OCI-M2 (cell line): ENCODE measurements around the gene TNNT2.

Experiments used
- DNase-seq: peaks from one replicate; lab custom pipeline; 2025; ENCODE audit not compliant: unreplicated experiment; lab: John Stamatoyannopoulos, UW

TNNT2 gene

DNA sequence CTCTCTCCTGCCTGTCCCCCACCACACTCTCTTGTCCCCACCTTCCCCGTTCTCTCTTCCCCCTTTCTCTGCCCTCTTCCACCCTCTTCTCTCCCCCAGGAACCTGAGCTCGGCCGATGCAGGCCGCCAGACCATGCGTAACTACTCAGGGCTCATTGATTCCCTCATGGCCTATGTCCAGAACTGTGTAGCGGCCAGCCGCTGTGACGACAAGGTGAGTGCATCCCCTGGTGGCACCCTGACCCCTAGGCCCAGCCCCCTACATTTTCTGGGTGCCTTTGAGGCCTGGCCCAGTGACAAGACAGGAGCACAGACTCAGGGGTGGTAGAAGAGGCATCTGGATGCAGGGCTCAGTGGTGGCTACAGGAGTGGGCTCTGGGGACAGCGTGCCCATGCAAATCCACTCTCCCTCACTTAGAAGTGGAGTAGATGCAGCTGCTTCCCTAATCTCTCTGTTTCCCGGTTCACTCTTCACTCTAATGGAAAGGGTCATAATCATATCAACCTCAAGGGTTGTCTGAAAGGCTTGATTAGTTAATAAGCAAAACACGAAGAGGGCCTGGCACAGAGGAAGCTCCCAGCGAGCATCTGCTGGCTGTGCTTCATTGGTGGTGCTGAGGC, 57.2 kb downstream of the TNNT2 start:
- no peak for DNase-seq

DNA sequence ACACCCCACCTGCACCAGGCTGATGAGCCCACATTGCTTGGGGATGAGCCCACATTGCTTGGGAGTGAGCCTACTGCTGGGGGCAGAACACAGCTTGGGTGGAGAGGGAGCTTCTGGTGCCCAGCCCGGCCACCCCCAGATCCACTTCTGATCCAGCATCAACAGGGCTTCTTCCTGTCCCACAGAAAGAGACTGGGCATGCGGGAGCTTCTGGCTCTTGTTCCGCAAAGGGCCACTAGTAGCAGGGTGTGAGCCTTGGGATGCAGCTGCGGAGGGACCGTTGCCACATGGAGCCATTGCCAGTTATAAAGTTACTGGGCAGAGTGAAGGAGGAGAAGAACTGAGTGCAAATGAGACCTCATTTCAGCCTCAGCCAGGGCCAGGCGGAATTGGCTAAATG, 57.8 kb downstream of the TNNT2 start:
- DNase-seq = no peak

GRCh38 chr1:201318504-201319340, 58.8 kb downstream of the TNNT2 start:
- DNase-seq = no peak

DNA sequence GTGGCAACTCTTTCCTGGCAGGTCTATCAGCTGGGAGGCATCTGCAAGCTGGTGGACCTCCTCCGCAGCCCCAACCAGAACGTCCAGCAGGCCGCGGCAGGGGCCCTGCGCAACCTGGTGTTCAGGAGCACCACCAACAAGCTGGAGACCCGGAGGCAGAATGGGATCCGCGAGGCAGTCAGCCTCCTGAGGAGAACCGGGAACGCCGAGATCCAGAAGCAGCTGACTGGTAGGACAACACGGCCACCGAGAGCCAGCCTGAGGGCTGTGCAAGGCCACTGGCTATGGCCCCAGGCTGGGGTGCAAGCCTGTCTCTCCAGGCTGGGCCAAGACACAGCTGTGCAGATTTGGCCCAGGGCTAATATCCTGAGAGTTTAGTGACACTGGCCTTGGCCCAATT, 59.9 kb downstream of the TNNT2 start:
- no peak for DNase-seq

DNA sequence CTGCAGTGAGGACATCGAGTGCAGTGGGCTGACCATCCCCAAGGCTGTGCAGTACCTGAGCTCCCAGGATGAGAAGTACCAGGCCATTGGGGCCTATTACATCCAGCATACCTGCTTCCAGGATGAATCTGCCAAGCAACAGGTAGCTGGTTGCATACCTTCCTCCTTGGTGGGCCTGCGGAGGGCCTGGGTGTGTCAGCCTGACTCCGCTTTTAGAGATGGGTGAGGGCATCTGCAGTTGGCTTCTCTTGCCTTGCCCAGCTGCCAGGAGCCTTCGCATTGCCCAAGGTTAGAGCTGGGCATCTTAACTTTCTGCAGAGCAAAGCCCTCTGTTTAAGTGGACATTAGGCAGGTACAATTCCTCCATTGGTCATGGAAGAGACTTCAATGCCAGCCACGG, 60.9 kb downstream of the TNNT2 start:
- DNase-seq = no peak

- DNase-seq = no peak
These were observed 64.4 kb downstream of the TNNT2 start for GRCh38 chr1:201313086-201313485.

GRCh38 chr1:201312298-201312697, 65.2 kb downstream of the TNNT2 start:
- no peak for DNase-seq

- no peak for DNase-seq
These were observed 66.0 kb downstream of the TNNT2 start for GRCh38 chr1:201311356-201312011.

DNA sequence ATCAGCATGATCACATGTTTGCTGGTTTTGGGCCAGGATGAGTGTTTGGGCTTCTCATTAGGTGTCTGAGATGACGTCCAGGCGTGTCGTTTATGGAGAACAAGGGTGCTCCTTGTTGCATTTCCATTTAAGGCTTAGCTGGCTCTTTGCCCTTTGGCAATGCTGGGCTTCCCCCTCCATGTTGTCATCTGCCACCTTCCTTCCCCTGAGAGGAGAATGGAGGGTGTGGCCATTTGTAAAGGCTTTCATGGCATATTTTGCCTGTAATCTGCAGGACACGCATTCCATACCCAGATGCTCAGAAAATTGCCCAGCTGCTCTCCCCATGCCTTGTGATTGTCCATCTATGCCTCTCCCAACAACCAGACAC, 66.5 kb downstream of the TNNT2 start:
- no peak for DNase-seq

DNA sequence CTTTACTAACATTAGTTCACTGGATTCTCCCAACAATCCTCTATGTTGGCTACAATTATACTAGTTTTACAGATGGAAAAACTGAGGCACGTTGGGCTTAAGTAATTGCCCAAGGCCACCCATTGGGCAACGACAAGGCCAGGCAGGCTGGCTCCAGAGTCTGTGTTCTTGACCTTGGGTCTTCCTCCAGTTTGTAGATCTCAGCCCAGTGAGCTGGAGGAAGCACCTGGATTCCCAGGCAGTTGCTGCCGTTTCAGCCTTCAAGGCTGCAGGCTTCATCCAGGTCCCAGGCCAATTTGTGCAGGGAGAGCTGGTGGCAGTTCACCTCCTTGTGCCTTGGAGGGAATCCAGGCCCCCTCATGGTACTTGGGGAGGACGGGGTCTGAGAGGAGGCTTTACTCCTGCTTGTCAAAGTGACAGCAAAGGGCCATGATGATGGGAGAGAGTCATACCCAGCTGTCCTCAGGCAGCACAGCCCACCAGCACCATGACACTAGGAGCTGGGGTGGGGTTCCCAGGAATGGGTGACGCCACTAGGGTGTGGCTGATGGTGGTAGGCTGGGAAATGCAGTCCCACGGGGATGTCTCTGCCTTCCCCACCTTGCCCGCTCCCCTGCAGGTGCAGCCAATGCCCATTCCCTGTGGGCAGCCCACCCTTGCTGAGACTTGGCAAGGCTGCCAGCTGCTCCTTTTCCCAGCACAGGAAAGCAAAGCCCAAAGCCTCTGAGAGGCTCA, 67.1 kb downstream of the TNNT2 start:
- DNase-seq = no peak

GRCh38 chr1:201309416-201309815, 68.1 kb downstream of the TNNT2 start:
- DNase-seq = no peak
